AG04450 (cell line): ENCODE results near the gene RAP2C. TPM values are rescaled to one million over a fixed set of nuclear protein-coding genes. Genes with fewer than 3 reads are reported as not detected.
A peak's percentile ranks its signal among the peaks of the same experiment; 100 is the strongest.

Experiments used
- CTCF ChIA-PET: fragments of 300-600, 350-600 bp; formaldehyde crosslinking; extraction: SDS; loops from one replicate; lab custom pipeline; 2022; ENCODE audit warnings: antibody characterized with exemption, inconsistent platforms; lab: Charles Lee
- POLR2A ChIA-PET: fragments of 350-600 bp; formaldehyde crosslinking; extraction: SDS; loops from one replicate; lab custom pipeline; 2021; ENCODE audit warnings: antibody characterized with exemption, inconsistent platforms; lab: Yijun Ruan, JAX
- DNase-seq: peaks from one replicate; pipeline ENCODE4 v3.0.0-alpha.2; 2011; ENCODE audit warnings: low read depth, low spot score
- H3K27ac ChIP-seq: one replicate; pipeline ENCODE4 v1.5.1; 2012; ENCODE audit warnings: low read depth, low read length, control low read depth
- H3K27me3 ChIP-seq: one replicate; pipeline ENCODE4 v1.6.0; 2012; ENCODE audit warnings: low read length; ENCODE audit not compliant: control insufficient read depth, insufficient read depth
- H3K4me3 ChIP-seq: 2 replicates; pipeline ENCODE4 v1.5.1; 2011; ENCODE audit warnings: mild to moderate bottlenecking, low read depth, low read length, control low read depth
- H3K9me3 ChIP-seq: 2 replicates; pipeline ENCODE4 v1.5.1; 2012; ENCODE audit warnings: low read length; ENCODE audit not compliant: control insufficient read depth, insufficient read depth
- CTCF ChIP-seq: IDR thresholded peaks from 2 replicates; pipeline ENCODE4 v1.5.1; 2011; ENCODE audit warnings: low read depth, low read length, control low read depth, inconsistent platforms
- polyA minus RNA-seq: library from RNA; depleted of rRNA, polyadenylated mRNA; stranded (reverse); fragments of >200 nt; gene quantifications from 2 replicates; pipeline ENCODE4 v1.2.3, GENCODE V29; 2011; rRNA and poly(A)+ RNA removed
- polyA plus RNA-seq: library from polyadenylated mRNA; depleted of rRNA; stranded (reverse); fragments of >200 nt; gene quantifications from 2 replicates; pipeline ENCODE4 v1.2.3, GENCODE V29; 2011; rRNA removed

RAP2C gene
- polyA plus RNA-seq (14.4 and 19.5 TPM in 2 replicates), polyA minus RNA-seq (16.0 and 16.3 TPM in 2 replicates)

- peak; percentile 63 for TF ChIP-seq CTCF
- no peaks in the 10 kb centered on the region for H3K9me3 ChIP-seq
- H3K27ac ChIP-seq = peak within 1 kb of the TSS; percentile 77
- no peak for DNase-seq
- H3K27me3 ChIP-seq = no peaks in the 10 kb centered on the region
- ChIA-PET POLR2A (interaction anchor here (0.6 kb wide), 1 partner anchor 127 kb away, joined by 3 read pairs; no protein-coding TSS in a partner anchor), CTCF (interaction anchor here (0.5 to 3.6 kb wide), 19 partner anchors 11 to 834 kb away, joined by 3 to 55 read pairs (median 5); no protein-coding TSS in a partner anchor)
- H3K4me3 ChIP-seq = peak within 1 kb of the TSS; percentile 63
Observed at GRCh38 chrX:132219343-132219768, at the start of gene RAP2C. Gene RAP2C (minus strand): TSS chrX:132219447. CDS start chrX:132217268, 2,179 bp downstream.

- ChIA-PET CTCF (no interaction called here), POLR2A (no interaction called here)
- DNase-seq = no peak
- Histone ChIP-seq H3K9me3 (no peaks in the 10 kb centered on the region), H3K4me3 (no peak overlapping the region), H3K27me3 (no peaks in the 10 kb centered on the region), H3K27ac (no peak overlapping the region)
- TF ChIP-seq CTCF = no peak
Observed at GRCh38 chrX:132267392-132267791, 48.1 kb upstream of the RAP2C start.

GRCh38 chrX:132266583-132267355, 47.5 kb upstream of the RAP2C start:
- Histone ChIP-seq H3K4me3 (no peak overlapping the region), H3K27me3 (no peaks in the 10 kb centered on the region), H3K9me3 (no peaks in the 10 kb centered on the region), H3K27ac (no peak overlapping the region)
- peak; percentile 2 for DNase-seq
- POLR2A ChIA-PET = no interaction called here
- TF ChIP-seq CTCF = no peak
- CTCF ChIA-PET = no interaction called here

GRCh38 chrX:132263127-132263526, 43.9 kb upstream of the RAP2C start:
- TF ChIP-seq CTCF = no peak
- Histone ChIP-seq H3K27me3 (no peaks in the 10 kb centered on the region), H3K9me3 (no peaks in the 10 kb centered on the region), H3K27ac (no peak overlapping the region), H3K4me3 (no peak overlapping the region)
- DNase-seq = no peak
- ChIA-PET CTCF (no interaction called here), POLR2A (no interaction called here)

- H3K27ac ChIP-seq = no peak overlapping the region
- DNase-seq = no peak
- H3K4me3 ChIP-seq = no peak overlapping the region
- TF ChIP-seq CTCF = no peak
- H3K9me3 ChIP-seq = no peaks in the 10 kb centered on the region
- ChIA-PET CTCF (no interaction called here), POLR2A (no interaction called here)
- no peaks in the 10 kb centered on the region for H3K27me3 ChIP-seq
Observed at GRCh38 chrX:132258509-132258908, 39.3 kb upstream of the RAP2C start.
